OCI-LY1 (cell line): ENCODE data around the gene PLEKHO2.

Experiments used
- EZH2 ChIP-seq: fragments of 200-600 bp; sonication (generic), shearing (Covaris generic); IDR thresholded peaks from 2 replicates; pipeline ENCODE4 v1.8.0; 2017; ENCODE audit warnings: borderline replicate concordance, mixed run types, mild to moderate bottlenecking, antibody characterized with exemption, low read length, moderate library complexity, mixed read lengths
- TF ChIP-seq, protein P1 (sequence below): fragments of 200-600 bp; sonication (generic), shearing (Covaris generic); IDR thresholded peaks from 2 replicates; pipeline ENCODE4 v1.5.1; 2017; ENCODE audit warnings: mild to moderate bottlenecking, antibody characterized with exemption, low read length, moderate library complexity, mixed read lengths

DNA sequence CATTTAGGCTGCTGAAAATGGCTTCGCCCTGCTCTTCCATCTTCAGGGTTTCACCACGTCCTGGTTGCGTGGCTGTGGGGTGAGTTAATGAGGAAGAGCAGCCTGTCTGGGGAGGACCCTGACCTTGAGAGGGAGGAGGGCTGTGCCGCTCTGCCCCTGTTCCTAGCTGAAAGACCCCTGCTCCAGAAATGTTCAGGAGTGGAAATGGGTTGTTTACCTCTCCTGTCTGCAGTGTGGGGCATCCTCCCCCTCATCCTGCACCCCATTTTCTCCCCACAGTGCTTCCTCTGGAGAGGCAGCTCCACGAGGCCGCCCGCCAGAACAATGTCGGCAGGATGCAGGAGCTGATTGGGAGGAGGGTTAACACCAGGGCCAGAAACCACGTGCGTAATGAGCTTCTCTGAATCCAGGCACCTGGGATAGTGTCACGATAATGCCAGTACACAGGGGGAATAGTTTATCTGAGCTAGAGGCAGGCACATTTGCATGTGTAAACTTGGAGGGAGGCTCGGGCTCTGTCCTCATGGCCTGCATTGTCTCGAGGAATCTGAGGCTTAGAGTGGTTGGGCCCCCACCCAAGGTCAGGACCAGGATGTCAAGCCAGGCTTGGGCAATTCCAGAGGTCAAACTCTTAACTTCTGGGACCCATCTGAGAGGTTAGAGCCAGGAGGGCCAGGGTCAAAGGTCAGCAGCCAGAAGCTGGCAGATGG is 74.0 kb downstream of the PLEKHO2 start:
- TF ChIP-seq, protein P1, sequence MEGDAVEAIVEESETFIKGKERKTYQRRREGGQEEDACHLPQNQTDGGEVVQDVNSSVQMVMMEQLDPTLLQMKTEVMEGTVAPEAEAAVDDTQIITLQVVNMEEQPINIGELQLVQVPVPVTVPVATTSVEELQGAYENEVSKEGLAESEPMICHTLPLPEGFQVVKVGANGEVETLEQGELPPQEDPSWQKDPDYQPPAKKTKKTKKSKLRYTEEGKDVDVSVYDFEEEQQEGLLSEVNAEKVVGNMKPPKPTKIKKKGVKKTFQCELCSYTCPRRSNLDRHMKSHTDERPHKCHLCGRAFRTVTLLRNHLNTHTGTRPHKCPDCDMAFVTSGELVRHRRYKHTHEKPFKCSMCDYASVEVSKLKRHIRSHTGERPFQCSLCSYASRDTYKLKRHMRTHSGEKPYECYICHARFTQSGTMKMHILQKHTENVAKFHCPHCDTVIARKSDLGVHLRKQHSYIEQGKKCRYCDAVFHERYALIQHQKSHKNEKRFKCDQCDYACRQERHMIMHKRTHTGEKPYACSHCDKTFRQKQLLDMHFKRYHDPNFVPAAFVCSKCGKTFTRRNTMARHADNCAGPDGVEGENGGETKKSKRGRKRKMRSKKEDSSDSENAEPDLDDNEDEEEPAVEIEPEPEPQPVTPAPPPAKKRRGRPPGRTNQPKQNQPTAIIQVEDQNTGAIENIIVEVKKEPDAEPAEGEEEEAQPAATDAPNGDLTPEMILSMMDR: no peak
- TF ChIP-seq EZH2: no peak
